Stimulated activated CD4-positive, alpha-beta T cell treated with anti-CD3 and anti-CD28 coated beads, Interleukin-2, amount 100 ng/mL, for 4 hours (primary cell): ENCODE measurements around the gene APCS.

Experiments used
- DNase-seq: peaks from one replicate; pipeline ENCODE4 v3.0.0-alpha.2; 2020; ENCODE audit warnings: low read depth

Gene APCS

GRCh38 chr1:159587461-159587951 lies at the start of gene APCS:
APCS (plus strand) TSS chr1:159587826; CDS start chr1:159587922, 96 bp downstream.
- no peak for DNase-seq

GRCh38 chr1:159548126-159548525 lies 39.5 kb upstream of the APCS start:
- no peak for DNase-seq

GRCh38 chr1:159554261-159554660 lies 33.4 kb upstream of the APCS start:
- DNase-seq = no peak

GRCh38 chr1:159554696-159555095 lies 32.9 kb upstream of the APCS start:
- no peak for DNase-seq

GRCh38 chr1:159556931-159557369 lies 30.7 kb upstream of the APCS start:
- DNase-seq = no peak

GRCh38 chr1:159560599-159560998 lies 27.0 kb upstream of the APCS start:
- no peak for DNase-seq

- DNase-seq = no peak
Measured at GRCh38 chr1:159561497-159561896, 26.1 kb upstream of the APCS start.

- no peak for DNase-seq
Measured at GRCh38 chr1:159562680-159563079, 24.9 kb upstream of the APCS start.

- no peak for DNase-seq
Measured at GRCh38 chr1:159577446-159577845, 10.2 kb upstream of the APCS start.

- DNase-seq = no peak
Measured at GRCh38 chr1:159580340-159580739, 7.3 kb upstream of the APCS start.

GRCh38 chr1:159581422-159581821 lies 6.2 kb upstream of the APCS start:
- no peak for DNase-seq

- no peak for DNase-seq
Measured at GRCh38 chr1:159584536-159584935, 3.1 kb upstream of the APCS start.

- no peak for DNase-seq
Measured at GRCh38 chr1:159591981-159592380, 4.4 kb downstream of the APCS start.

GRCh38 chr1:159594625-159595405 lies 7.2 kb downstream of the APCS start:
- DNase-seq = no peak

- DNase-seq = no peak
Measured at GRCh38 chr1:159598196-159598595, 10.6 kb downstream of the APCS start.

GRCh38 chr1:159600894-159601293 lies 13.3 kb downstream of the APCS start:
- DNase-seq = no peak

- DNase-seq = no peak
Measured at GRCh38 chr1:159602501-159602999, 14.9 kb downstream of the APCS start.

GRCh38 chr1:159612211-159612885 lies 24.7 kb downstream of the APCS start:
- no peak for DNase-seq

GRCh38 chr1:159632922-159633321 lies 45.3 kb downstream of the APCS start:
- DNase-seq = no peak
